NCI-H187 (cell line): ENCODE results near the gene SMIM26.
A peak's percentile ranks its signal among the peaks of the same experiment; 100 is the strongest.

ENCODE experiments used
- DNase-seq, 2 experiments: peaks; one replicate each; lab custom pipeline; 2025; lab: John Stamatoyannopoulos, UW

SMIM26 gene

GRCh38 chr20:18580012-18580411, 12.8 kb downstream of the SMIM26 start:
- DNase-seq, result no peak

GRCh38 chr20:18585134-18585533, 17.9 kb downstream of the SMIM26 start:
- DNase-seq, result no peak

- peak; percentile 52 to 67 for DNase-seq
Measured at GRCh38 chr20:18587665-18588573, 20.7 kb downstream of the SMIM26 start, which contains the start of gene DTD1. Gene DTD1, plus strand, starts transcription at chr20:18588054. Its CDS starts 19 bp downstream, at chr20:18588073.

GRCh38 chr20:18588574-18588933, 21.3 kb downstream of the SMIM26 start:
- peak in 1 of 2 experiments; percentile 0 for DNase-seq

GRCh38 chr20:18589941-18590674, 22.9 kb downstream of the SMIM26 start:
- DNase-seq, result no peak

GRCh38 chr20:18596270-18596669, 29.0 kb downstream of the SMIM26 start:
- DNase-seq, result no peak

GRCh38 chr20:18609741-18610140, 42.5 kb downstream of the SMIM26 start:
- DNase-seq, result no peak

GRCh38 chr20:18611492-18611891, 44.3 kb downstream of the SMIM26 start:
- DNase-seq, result no peak

- no peak for DNase-seq
Measured at GRCh38 chr20:18613553-18613952, 46.3 kb downstream of the SMIM26 start.

- DNase-seq, result no peak
Measured at GRCh38 chr20:18614244-18614643, 47.0 kb downstream of the SMIM26 start.

GRCh38 chr20:18615020-18615650, 47.9 kb downstream of the SMIM26 start:
- DNase-seq, result no peak
